A673 (cell line): ENCODE results near the gene SLC25A20. TPM values are rescaled to one million over a fixed set of nuclear protein-coding genes. Genes with fewer than 3 reads are reported as not detected.

ENCODE experiments used
- BruUV-seq: library from RNA; stranded (reverse); fragments of 400-500 nt; replicated peaks from 2 replicates; lab custom pipeline; 2021; lab: Mats Ljungman, UMichigan
- CTCF ChIA-PET: fragments of 300-600 bp; sonication (Branson Sonifier 250); formaldehyde crosslinking; loops from one replicate; lab custom pipeline; 2022; ENCODE audit warnings: antibody characterized with exemption; lab: Charles Lee
- POLR2A ChIA-PET: fragments of 300-600 bp; sonication (Branson Sonifier 250); formaldehyde crosslinking; loops from one replicate; lab custom pipeline; 2022; ENCODE audit warnings: antibody characterized with exemption; ENCODE audit not compliant: low non-redundant PET; lab: Charles Lee
- DNase-seq: peaks from one replicate; pipeline ENCODE4 v3.0.0-alpha.2; 2015; ENCODE audit warnings: low spot score
- H3K27ac ChIP-seq: fragments of 200-600 bp; sonication (generic); 2 replicates; pipeline ENCODE4 v1.5.1; 2016; ENCODE audit warnings: mixed run types, low read depth, mild to moderate bottlenecking, mixed read lengths, antibody characterized with exemption, low read length; ENCODE audit not compliant: poor library complexity, severe bottlenecking
- H3K27me3 ChIP-seq: fragments of 200-600 bp; sonication (generic); replicated peaks from 2 replicates; pipeline ENCODE4 v1.6.1; 2017; ENCODE audit warnings: mixed run types, low read depth, mild to moderate bottlenecking, mixed read lengths, antibody characterized with exemption, low read length; ENCODE audit not compliant: insufficient read depth, poor library complexity
- H3K36me3 ChIP-seq: fragments of 200-600 bp; sonication (generic); 2 replicates; pipeline ENCODE4 v1.6.1; 2016; ENCODE audit warnings: mixed run types, mild to moderate bottlenecking, mixed read lengths, antibody characterized with exemption, low read length; ENCODE audit not compliant: insufficient read depth, poor library complexity, severe bottlenecking
- H3K4me1 ChIP-seq: fragments of 200-600 bp; sonication (generic); 2 replicates; pipeline ENCODE4 v1.6.1; 2017; ENCODE audit warnings: mixed run types, mild to moderate bottlenecking, mixed read lengths, antibody characterized with exemption, low read length; ENCODE audit not compliant: insufficient read depth, poor library complexity, severe bottlenecking
- H3K4me3 ChIP-seq: fragments of 200-600 bp; sonication (generic); 2 replicates; pipeline ENCODE4 v1.5.1; 2016; ENCODE audit warnings: low read depth, mixed run types, mild to moderate bottlenecking, mixed read lengths, low read length; ENCODE audit not compliant: poor library complexity, severe bottlenecking
- H3K9me3 ChIP-seq: fragments of 200-600 bp; sonication (generic); 2 replicates; pipeline ENCODE4 v1.6.1; 2016; ENCODE audit warnings: mixed run types, low read depth, mild to moderate bottlenecking, mixed read lengths, antibody characterized with exemption, low read length; ENCODE audit not compliant: poor library complexity, severe bottlenecking
- EZH2 ChIP-seq: fragments of 200-600 bp; sonication (generic); IDR thresholded peaks from 2 replicates; pipeline ENCODE4 v1.6.1; 2017; ENCODE audit warnings: borderline replicate concordance, low read depth, mild to moderate bottlenecking, mixed read lengths, antibody characterized with exemption, low read length; ENCODE audit not compliant: poor library complexity, severe bottlenecking
- intact Hi-C: fragments of 100-400 bp; cut with micrococcal nuclease; formaldehyde crosslinking; loops from one replicate; pipeline ENCODE4 v1.10.0; 2022; ENCODE audit not compliant: unreplicated experiment
- total RNA-seq: library from RNA; stranded (reverse); gene quantifications from 2 replicates; pipeline ENCODE4 v1.2.3, GENCODE V29; 2021
- TF ChIP-seq, protein P1 (sequence below): fragments of 300-800, 200-600 bp; sonication (generic); conservative IDR thresholded peaks from 2 replicates; pipeline ENCODE4 v1.5.1; 2017; ENCODE audit warnings: low read depth, mild to moderate bottlenecking, antibody characterized with exemption, low read length, moderate library complexity, mixed read lengths

SLC25A20 gene
- total RNA-seq, 1 experiment from 2014 or later, result 4.9 TPM

DNA sequence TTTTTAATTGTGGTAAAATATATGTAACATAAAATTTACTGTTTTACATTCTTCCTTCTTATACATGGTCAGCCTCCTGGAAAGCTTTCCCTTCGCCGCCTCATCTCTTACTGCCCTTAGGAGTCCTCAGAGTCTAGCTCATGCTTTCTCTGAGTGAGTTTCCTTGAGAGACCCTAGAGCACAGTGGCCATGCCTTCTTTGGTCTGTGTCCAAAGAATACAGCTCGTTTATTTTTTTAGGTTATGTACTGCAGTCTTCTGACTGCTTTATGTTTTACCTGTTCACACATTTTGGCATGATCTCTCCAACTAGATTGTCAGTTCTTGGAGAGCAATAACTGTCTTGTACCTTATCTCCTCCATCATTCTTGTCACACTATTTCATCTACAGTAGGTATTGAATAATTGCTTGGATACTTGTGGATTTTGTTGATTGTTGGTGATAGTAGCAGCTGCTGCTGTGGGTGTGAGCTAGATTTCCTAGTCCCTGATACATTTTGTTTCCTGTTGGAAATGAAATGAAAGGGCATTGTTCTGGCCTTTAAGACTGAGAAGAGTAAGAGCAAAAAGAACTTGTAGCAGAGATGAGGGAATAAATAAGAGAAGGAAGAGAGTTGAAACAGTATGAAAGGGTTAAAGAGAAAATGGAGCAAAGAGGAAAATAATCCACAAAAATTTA lies 30.8 kb upstream of the SLC25A20 start:
- H3K27me3 ChIP-seq, result no peaks in the 10 kb centered on the region
- BruUV-seq, result no TSS peak
- POLR2A ChIA-PET, result no interaction called here
- TF ChIP-seq EZH2, result no peak
- TF ChIP-seq, protein P1, sequence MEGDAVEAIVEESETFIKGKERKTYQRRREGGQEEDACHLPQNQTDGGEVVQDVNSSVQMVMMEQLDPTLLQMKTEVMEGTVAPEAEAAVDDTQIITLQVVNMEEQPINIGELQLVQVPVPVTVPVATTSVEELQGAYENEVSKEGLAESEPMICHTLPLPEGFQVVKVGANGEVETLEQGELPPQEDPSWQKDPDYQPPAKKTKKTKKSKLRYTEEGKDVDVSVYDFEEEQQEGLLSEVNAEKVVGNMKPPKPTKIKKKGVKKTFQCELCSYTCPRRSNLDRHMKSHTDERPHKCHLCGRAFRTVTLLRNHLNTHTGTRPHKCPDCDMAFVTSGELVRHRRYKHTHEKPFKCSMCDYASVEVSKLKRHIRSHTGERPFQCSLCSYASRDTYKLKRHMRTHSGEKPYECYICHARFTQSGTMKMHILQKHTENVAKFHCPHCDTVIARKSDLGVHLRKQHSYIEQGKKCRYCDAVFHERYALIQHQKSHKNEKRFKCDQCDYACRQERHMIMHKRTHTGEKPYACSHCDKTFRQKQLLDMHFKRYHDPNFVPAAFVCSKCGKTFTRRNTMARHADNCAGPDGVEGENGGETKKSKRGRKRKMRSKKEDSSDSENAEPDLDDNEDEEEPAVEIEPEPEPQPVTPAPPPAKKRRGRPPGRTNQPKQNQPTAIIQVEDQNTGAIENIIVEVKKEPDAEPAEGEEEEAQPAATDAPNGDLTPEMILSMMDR, result no peak
- H3K36me3 ChIP-seq, result peaks cover 15% of the 10 kb centered on the region
- no peaks in the 10 kb centered on the region for H3K9me3 ChIP-seq
- CTCF ChIA-PET, result no interaction called here
- no peak overlapping the region for H3K27ac ChIP-seq
- no peak for DNase-seq
- intact Hi-C loops, result no loop called here
- H3K4me1 ChIP-seq, result peaks cover 7% of the 10 kb centered on the region
- H3K4me3 ChIP-seq, result no peak overlapping the region

DNA sequence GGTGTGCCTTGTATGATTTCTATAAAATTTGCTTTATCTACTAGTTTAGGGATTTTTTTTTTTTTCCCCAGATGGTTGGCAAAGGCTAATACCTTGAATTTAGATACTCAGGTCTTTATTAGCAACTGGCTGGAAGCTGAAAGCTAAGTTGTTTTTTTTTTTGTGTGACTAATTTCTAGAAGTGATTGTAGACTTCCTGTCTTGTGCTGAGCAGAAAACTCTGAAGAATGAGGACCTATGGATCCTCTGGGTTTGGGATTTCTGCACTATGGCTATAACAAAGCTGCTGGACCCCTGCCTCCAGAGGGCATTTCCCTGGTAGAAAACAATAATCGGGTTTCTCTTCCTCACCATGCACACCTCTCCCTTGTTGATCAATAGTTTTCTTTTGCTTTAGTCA lies 30.0 kb upstream of the SLC25A20 start:
- peaks cover 7% of the 10 kb centered on the region for H3K4me1 ChIP-seq
- ChIA-PET CTCF (no interaction called here), POLR2A (no interaction called here)
- no peaks in the 10 kb centered on the region for H3K9me3 ChIP-seq
- no peak overlapping the region for H3K4me3 ChIP-seq
- TF ChIP-seq, protein P1, result no peak
- TF ChIP-seq EZH2, result no peak
- no peak for DNase-seq
- no TSS peak for BruUV-seq
- peaks cover 8% of the 10 kb centered on the region for H3K36me3 ChIP-seq
- no peaks in the 10 kb centered on the region for H3K27me3 ChIP-seq
- intact Hi-C loops, result no loop called here
- H3K27ac ChIP-seq, result no peak overlapping the region

DNA sequence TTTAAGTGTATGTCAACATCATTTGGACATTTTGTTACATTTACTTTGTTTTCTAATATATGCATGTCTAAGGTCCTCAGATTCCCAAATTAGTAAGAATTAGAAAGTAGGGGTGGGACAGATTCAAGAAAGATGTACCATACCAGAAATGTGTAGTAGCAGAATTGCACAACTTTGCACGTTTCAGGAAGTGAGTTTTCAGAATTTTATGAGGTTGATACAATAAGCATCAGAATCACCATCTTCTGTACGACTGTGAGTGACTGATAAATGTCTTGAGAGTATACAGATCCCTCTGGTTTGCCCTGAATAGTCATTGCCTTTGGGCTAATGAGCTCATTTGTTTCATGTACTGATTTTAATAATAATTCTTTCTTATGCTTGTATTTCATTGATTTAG lies 29.2 kb upstream of the SLC25A20 start:
- DNase-seq, result peak; percentile 3
- Histone ChIP-seq H3K27ac (no peak overlapping the region), H3K36me3 (peaks cover 8% of the 10 kb centered on the region), H3K4me3 (no peak overlapping the region), H3K9me3 (no peaks in the 10 kb centered on the region), H3K27me3 (no peaks in the 10 kb centered on the region), H3K4me1 (peaks cover 7% of the 10 kb centered on the region)
- intact Hi-C loops, result no loop called here
- CTCF ChIA-PET, result no interaction called here
- POLR2A ChIA-PET, result interaction anchor here (0.5 kb wide), 1 partner anchor 16 kb away, joined by 3 read pairs; no protein-coding TSS in a partner anchor
- BruUV-seq, result no TSS peak
- TF ChIP-seq EZH2, result no peak
- TF ChIP-seq, protein P1, result no peak
